Activated naive CD4-positive, alpha-beta T cell treated with anti-CD3 and anti-CD28 coated beads for 36 hours (primary cell): Measurements from ENCODE around the gene DOK6. TPM values are rescaled to one million over a fixed set of nuclear protein-coding genes. Genes with fewer than 3 reads are reported as not detected.

Experiments
- CTCF ChIA-PET: fragments of 350-600 bp; sonication (Branson Sonifier 250); formaldehyde crosslinking; loops from one replicate; lab custom pipeline; 2021; ENCODE audit warnings: antibody characterized with exemption; lab: Charles Lee
- DNase-seq: peaks from one replicate; pipeline ENCODE4 v3.0.0-alpha.2; 2020
- H3K27ac Mint-ChIP-seq: one replicate; pipeline ENCODE4 v1.8.0; 2021; ENCODE audit warnings: mild to moderate bottlenecking, mixed read lengths
- H3K27me3 Mint-ChIP-seq: one replicate; pipeline ENCODE4 v1.8.0; 2021; ENCODE audit warnings: low read depth, mixed read lengths
- H3K36me3 Mint-ChIP-seq: one replicate; pipeline ENCODE4 v1.8.0; 2021; ENCODE audit warnings: low read depth, mixed read lengths
- H3K4me1 Mint-ChIP-seq: one replicate; pipeline ENCODE4 v1.8.0; 2021; ENCODE audit warnings: low read depth, mixed read lengths
- H3K4me3 Mint-ChIP-seq: one replicate; pipeline ENCODE4 v1.8.0; 2021; ENCODE audit warnings: mild to moderate bottlenecking, moderate library complexity, mixed read lengths
- H3K9me3 Mint-ChIP-seq: one replicate; pipeline ENCODE4 v1.8.0; 2021; ENCODE audit warnings: mixed read lengths
- intact Hi-C: fragments of 100-400 bp; cut with micrococcal nuclease; formaldehyde crosslinking; loops from one replicate; pipeline ENCODE4 v1.15.1; 2023
- total RNA-seq, 2 experiments: library from RNA; stranded (reverse); gene quantifications; one replicate each; pipeline ENCODE4 v1.2.3, GENCODE V29; 2021

DOK6 gene
- total RNA-seq, 2 experiments from 2014 or later: not detected

- H3K9me3 Mint-ChIP-seq: peaks cover 2% of the 10 kb centered on the region
- H3K4me1 Mint-ChIP-seq: no peaks in the 10 kb centered on the region
- CTCF ChIA-PET: interaction anchor here (0.6 to 0.9 kb wide), 2 partner anchors 17 to 515 kb away, joined by 3 read pairs; no protein-coding TSS in a partner anchor
- DNase-seq: no peak
- intact Hi-C loops: no loop called here
- peaks cover 3% of the 10 kb centered on the region for H3K36me3 Mint-ChIP-seq
- no peak overlapping the region for H3K4me3 Mint-ChIP-seq
- no peaks in the 10 kb centered on the region for H3K27me3 Mint-ChIP-seq
- no peak overlapping the region for H3K27ac Mint-ChIP-seq
Observed at GRCh38 chr18:69747388-69747787, 346.7 kb downstream of the DOK6 start.

DNA sequence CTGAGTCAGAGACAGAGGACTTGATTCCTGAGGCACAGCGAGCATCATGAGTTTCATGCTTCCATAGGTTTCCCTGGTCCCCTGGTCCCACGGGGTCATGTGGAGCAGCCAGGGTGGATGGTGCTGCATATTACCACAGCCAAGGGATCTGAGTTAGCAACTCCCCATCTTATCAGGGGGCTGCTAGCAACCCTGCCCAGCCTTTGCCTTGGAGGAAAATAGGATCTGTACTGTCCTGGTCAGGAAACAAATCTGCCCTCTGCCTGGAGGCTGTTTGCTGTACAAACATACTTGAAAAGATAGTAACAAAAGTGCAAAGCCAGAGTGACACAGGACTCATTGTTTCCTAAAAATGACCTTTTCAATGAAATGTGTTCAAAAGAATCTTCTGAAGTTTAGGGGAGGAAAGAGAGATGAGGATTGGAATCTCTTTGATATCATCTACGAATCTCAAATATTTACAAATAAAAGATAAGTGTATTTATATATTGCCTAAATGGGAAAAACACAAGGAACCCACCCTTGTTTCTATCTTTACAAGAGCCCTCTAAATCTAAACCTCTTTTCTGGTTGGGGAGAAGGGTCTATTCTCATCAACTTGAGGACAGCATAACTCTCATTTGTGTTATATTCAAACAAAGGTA is 352.2 kb downstream of the DOK6 start:
- Mint-ChIP-seq H3K4me1 (peaks cover 30% of the 10 kb centered on the region), H3K4me3 (no peak overlapping the region), H3K27me3 (no peaks in the 10 kb centered on the region), H3K36me3 (peaks cover 11% of the 10 kb centered on the region), H3K27ac (no peak overlapping the region), H3K9me3 (peaks cover 12% of the 10 kb centered on the region)
- DNase-seq: no peak
- CTCF ChIA-PET: no interaction called here
- intact Hi-C loops: no loop called here

DNA sequence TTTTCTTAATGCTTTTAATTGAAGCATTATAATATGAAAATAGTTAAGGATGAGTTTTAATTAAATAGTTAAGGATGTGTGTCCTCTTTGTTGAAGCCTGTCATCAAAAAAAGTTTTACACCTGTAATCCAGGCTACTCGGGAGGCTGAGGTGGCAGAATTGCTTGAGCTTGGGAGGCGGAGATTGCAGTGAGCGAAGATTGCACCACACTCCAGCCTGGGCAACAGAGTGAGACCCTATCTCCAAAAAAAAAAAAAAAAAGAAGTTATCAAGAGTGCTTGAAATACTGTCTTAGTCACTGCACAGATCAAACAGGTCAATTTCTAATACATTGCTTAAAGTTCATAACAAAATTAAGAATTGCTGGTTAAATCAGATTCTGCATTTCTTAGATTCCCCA is 353.4 kb downstream of the DOK6 start:
- Mint-ChIP-seq H3K9me3 (peaks cover 12% of the 10 kb centered on the region), H3K36me3 (peaks cover 11% of the 10 kb centered on the region), H3K27ac (no peak overlapping the region), H3K4me1 (peaks cover 39% of the 10 kb centered on the region), H3K4me3 (no peak overlapping the region), H3K27me3 (no peaks in the 10 kb centered on the region)
- no peak for DNase-seq
- intact Hi-C loops: no loop called here
- CTCF ChIA-PET: no interaction called here

DNA sequence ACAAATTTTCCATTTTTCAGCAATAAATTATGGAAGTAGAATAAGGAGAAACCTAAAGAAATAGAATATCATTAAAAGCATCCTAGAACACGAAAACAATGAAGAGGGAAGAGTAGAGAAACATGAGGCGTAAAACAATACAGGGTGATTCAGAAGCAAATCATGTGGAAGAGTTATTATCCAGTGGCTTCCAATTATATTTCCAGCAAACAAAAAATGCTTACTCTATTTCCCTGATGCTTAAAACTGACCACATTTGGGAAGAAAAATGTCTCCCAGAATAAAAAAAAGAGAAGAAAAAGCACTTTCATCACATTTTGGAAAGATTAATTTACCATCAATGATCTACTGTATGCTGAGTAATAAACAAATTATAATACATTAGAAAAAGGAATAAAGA is 354.4 kb downstream of the DOK6 start:
- H3K4me3 Mint-ChIP-seq: no peak overlapping the region
- no peaks in the 10 kb centered on the region for H3K27me3 Mint-ChIP-seq
- peaks cover 10% of the 10 kb centered on the region for H3K36me3 Mint-ChIP-seq
- CTCF ChIA-PET: no interaction called here
- no peak for DNase-seq
- intact Hi-C loops: no loop called here
- peaks cover 39% of the 10 kb centered on the region for H3K4me1 Mint-ChIP-seq
- H3K27ac Mint-ChIP-seq: no peak overlapping the region
- peaks cover 11% of the 10 kb centered on the region for H3K9me3 Mint-ChIP-seq

- peaks cover 39% of the 10 kb centered on the region for H3K4me1 Mint-ChIP-seq
- H3K27ac Mint-ChIP-seq: peak overlapping the region; percentile 3
- H3K9me3 Mint-ChIP-seq: peaks cover 10% of the 10 kb centered on the region
- intact Hi-C loops: no loop called here
- peaks cover 8% of the 10 kb centered on the region for H3K36me3 Mint-ChIP-seq
- H3K27me3 Mint-ChIP-seq: no peaks in the 10 kb centered on the region
- no peak overlapping the region for H3K4me3 Mint-ChIP-seq
- CTCF ChIA-PET: no interaction called here
- no peak for DNase-seq
Observed at GRCh38 chr18:69755856-69756496, 355.3 kb downstream of the DOK6 start.

- Mint-ChIP-seq H3K4me3 (no peak overlapping the region), H3K4me1 (peaks cover 39% of the 10 kb centered on the region), H3K27me3 (no peaks in the 10 kb centered on the region), H3K27ac (no peak overlapping the region), H3K36me3 (peaks cover 8% of the 10 kb centered on the region), H3K9me3 (peaks cover 10% of the 10 kb centered on the region)
- DNase-seq: no peak
- CTCF ChIA-PET: no interaction called here
- intact Hi-C loops: no loop called here
Observed at GRCh38 chr18:69757733-69758132, 357.0 kb downstream of the DOK6 start.

- DNase-seq: no peak
- Mint-ChIP-seq H3K36me3 (peaks cover 8% of the 10 kb centered on the region), H3K4me1 (peaks cover 39% of the 10 kb centered on the region), H3K4me3 (no peak overlapping the region), H3K27me3 (no peaks in the 10 kb centered on the region), H3K9me3 (peaks cover 10% of the 10 kb centered on the region), H3K27ac (no peak overlapping the region)
- CTCF ChIA-PET: interaction anchor here (0.5 kb wide), 1 partner anchor 165 kb away, joined by 3 read pairs; no protein-coding TSS in a partner anchor
- intact Hi-C loops: no loop called here
Observed at GRCh38 chr18:69758458-69758857, 357.8 kb downstream of the DOK6 start.

DNA sequence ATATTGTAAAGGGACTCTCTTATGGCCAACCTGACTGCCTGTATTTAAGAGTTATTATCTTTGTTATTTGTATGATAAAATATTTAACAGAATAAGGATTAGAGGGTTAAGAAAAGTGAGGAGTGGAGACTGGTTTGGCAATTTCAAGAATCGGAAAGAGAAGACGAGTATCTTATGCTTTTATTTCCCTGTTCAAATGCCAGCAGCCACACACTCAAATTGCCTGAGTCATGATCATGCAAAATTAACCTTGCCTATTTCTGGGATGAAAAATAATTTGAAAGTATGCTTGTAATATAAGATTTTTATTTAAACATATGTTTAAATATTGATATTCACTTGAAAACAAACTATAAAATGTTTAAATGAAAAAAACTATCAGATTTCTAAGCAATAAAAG is 358.4 kb downstream of the DOK6 start:
- Mint-ChIP-seq H3K27ac (no peak overlapping the region), H3K4me3 (no peak overlapping the region), H3K4me1 (peaks cover 37% of the 10 kb centered on the region), H3K9me3 (peaks cover 10% of the 10 kb centered on the region), H3K27me3 (no peaks in the 10 kb centered on the region), H3K36me3 (peaks cover 8% of the 10 kb centered on the region)
- DNase-seq: no peak
- CTCF ChIA-PET: no interaction called here
- intact Hi-C loops: no loop called here

GRCh38 chr18:69763002-69763401 is 362.3 kb downstream of the DOK6 start:
- H3K27me3 Mint-ChIP-seq: no peaks in the 10 kb centered on the region
- DNase-seq: no peak
- H3K9me3 Mint-ChIP-seq: no peaks in the 10 kb centered on the region
- no peak overlapping the region for H3K27ac Mint-ChIP-seq
- peaks cover 8% of the 10 kb centered on the region for H3K4me1 Mint-ChIP-seq
- no peak overlapping the region for H3K4me3 Mint-ChIP-seq
- CTCF ChIA-PET: no interaction called here
- intact Hi-C loops: no loop called here
- peaks cover 2% of the 10 kb centered on the region for H3K36me3 Mint-ChIP-seq

DNA sequence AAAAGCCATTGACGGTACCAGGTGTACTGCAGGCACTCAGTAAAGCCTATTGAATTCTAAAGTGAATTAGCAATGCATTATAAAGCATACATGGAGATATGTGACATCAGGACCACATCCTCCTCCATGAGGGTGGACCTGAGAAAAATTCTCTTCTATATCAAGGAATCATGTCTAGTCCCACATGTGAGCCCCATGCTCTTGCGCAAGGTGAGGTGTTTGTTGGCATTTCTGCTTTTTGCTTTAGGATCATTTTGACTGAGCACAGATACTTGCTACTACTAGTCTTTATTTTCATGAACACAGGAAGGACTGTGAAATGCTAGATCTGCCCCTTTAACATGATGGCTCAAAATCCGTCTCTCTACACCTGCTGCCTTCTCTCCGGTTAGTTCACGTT is 363.1 kb downstream of the DOK6 start:
- CTCF ChIA-PET: no interaction called here
- Mint-ChIP-seq H3K4me1 (no peaks in the 10 kb centered on the region), H3K27me3 (no peaks in the 10 kb centered on the region), H3K36me3 (peaks cover 2% of the 10 kb centered on the region), H3K9me3 (no peaks in the 10 kb centered on the region), H3K4me3 (no peak overlapping the region), H3K27ac (no peak overlapping the region)
- intact Hi-C loops: no loop called here
- no peak for DNase-seq

- peaks cover 3% of the 10 kb centered on the region for H3K9me3 Mint-ChIP-seq
- H3K27ac Mint-ChIP-seq: no peak overlapping the region
- H3K4me1 Mint-ChIP-seq: peaks cover 7% of the 10 kb centered on the region
- H3K4me3 Mint-ChIP-seq: no peak overlapping the region
- DNase-seq: no peak
- peaks cover 2% of the 10 kb centered on the region for H3K36me3 Mint-ChIP-seq
- intact Hi-C loops: no loop called here
- CTCF ChIA-PET: no interaction called here
- H3K27me3 Mint-ChIP-seq: no peaks in the 10 kb centered on the region
Observed at GRCh38 chr18:69770238-69770637, 369.6 kb downstream of the DOK6 start.

DNA sequence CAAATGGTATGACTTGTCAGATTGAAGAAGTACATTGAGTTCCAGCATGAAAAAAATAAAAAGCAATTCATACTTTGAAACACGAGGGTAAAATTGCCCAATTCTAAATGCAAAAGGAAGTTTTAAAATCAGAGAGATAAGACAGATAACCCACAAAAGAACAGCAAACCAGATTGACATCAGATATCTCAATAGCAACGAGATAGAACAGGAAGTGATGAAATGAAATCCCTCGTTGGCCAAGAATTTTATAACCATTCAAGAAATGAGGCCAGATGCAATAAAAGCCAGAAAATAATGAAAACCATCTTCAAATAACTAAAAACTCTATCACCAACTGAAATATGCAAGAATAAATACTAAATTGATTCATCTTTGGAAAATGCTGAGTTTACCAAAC is 374.1 kb downstream of the DOK6 start:
- H3K27me3 Mint-ChIP-seq: no peaks in the 10 kb centered on the region
- intact Hi-C loops: no loop called here
- peaks cover 10% of the 10 kb centered on the region for H3K4me1 Mint-ChIP-seq
- no peak overlapping the region for H3K27ac Mint-ChIP-seq
- CTCF ChIA-PET: no interaction called here
- DNase-seq: no peak
- no peaks in the 10 kb centered on the region for H3K36me3 Mint-ChIP-seq
- peaks cover 3% of the 10 kb centered on the region for H3K9me3 Mint-ChIP-seq
- H3K4me3 Mint-ChIP-seq: no peak overlapping the region

DNA sequence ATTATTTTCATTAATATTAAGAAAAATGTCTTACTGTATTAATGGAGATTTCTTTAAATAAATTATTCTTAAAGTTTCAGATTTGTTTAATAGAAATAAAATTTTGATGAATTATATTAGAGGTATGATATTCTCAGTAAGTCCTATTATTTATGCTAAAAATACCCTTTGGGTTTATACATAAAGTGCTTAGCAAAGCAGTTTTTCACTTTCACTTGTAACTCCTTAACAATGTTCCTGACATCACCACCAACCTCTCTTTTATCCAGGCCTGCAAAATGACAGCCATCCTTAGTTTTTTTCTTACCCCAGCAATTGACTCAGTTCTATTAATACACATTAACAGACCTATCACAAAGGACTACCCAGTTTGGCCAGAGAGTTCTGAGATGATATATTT is 376.6 kb downstream of the DOK6 start:
- no peaks in the 10 kb centered on the region for H3K27me3 Mint-ChIP-seq
- H3K4me3 Mint-ChIP-seq: no peak overlapping the region
- no peak for DNase-seq
- peaks cover 10% of the 10 kb centered on the region for H3K4me1 Mint-ChIP-seq
- intact Hi-C loops: no loop called here
- CTCF ChIA-PET: no interaction called here
- peaks cover 3% of the 10 kb centered on the region for H3K9me3 Mint-ChIP-seq
- H3K36me3 Mint-ChIP-seq: no peaks in the 10 kb centered on the region
- H3K27ac Mint-ChIP-seq: no peak overlapping the region
